Uterus (tissue), 2 donors: ENCODE results near the gene DEK.

Experiments used
- POLR2A ChIP-seq, 2 donors: fragments of 450-650 bp; IDR thresholded peaks; one replicate each; pipeline ENCODE4 v1.6.1; 2016; ENCODE audit warnings: antibody characterized with exemption in 2 of 2, mild to moderate bottlenecking in 1 of 2, moderate library complexity in 1 of 2
- TF ChIP-seq, protein P1 (sequence below), 4 experiments: fragments of 200-600 bp in 2 of 4; fragments of 450-650 bp in 2 of 4; sonication (generic) in 2 of 4; IDR thresholded peaks; one replicate each; pipeline ENCODE4 v1.5.1; 2016 to 2019; ENCODE audit warnings: antibody characterized with exemption in 4 of 4, mild to moderate bottlenecking in 2 of 4, moderate library complexity in 1 of 4

DNA sequence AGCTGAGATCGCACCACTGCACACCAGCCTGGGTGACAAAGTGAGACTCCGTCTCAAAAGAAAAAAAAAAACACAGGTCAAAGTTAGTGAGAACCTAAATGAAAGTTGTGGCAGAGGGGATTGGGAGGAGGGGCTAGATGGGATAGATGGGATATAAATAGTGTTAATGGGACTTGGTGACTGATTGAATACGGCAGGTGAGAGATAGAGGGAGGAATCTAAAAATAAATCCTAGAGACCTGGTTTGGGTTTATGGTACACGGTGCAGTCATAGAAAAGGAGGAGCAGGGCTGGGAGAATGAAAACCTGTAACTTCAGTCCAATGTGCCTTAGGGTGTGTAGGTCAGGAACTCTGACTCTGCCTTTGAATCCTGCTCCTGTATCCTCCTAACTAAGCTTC, 25.0 kb upstream of the DEK start:
- TF ChIP-seq, protein P1, sequence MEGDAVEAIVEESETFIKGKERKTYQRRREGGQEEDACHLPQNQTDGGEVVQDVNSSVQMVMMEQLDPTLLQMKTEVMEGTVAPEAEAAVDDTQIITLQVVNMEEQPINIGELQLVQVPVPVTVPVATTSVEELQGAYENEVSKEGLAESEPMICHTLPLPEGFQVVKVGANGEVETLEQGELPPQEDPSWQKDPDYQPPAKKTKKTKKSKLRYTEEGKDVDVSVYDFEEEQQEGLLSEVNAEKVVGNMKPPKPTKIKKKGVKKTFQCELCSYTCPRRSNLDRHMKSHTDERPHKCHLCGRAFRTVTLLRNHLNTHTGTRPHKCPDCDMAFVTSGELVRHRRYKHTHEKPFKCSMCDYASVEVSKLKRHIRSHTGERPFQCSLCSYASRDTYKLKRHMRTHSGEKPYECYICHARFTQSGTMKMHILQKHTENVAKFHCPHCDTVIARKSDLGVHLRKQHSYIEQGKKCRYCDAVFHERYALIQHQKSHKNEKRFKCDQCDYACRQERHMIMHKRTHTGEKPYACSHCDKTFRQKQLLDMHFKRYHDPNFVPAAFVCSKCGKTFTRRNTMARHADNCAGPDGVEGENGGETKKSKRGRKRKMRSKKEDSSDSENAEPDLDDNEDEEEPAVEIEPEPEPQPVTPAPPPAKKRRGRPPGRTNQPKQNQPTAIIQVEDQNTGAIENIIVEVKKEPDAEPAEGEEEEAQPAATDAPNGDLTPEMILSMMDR (IDR thresholded peaks at IDR 0.05): no peak
- TF ChIP-seq POLR2A (IDR thresholded peaks at IDR 0.05): no peak
